GM21723 (cell line): ENCODE results near the gene TAS2R31.
A peak's percentile ranks its signal among the peaks of the same experiment; 100 is the strongest.
"Not testable (repeated sequence)": the region's sequence is repeated elsewhere in the genome, so short reads cannot be mapped to it uniquely, and the experiment has no call there.

ENCODE experiments used
- ATAC-seq: cut with Tn5 transposase; IDR thresholded peaks from one replicate; pipeline ENCODE4 v1.9.1; 2021; ENCODE audit warnings: mild to moderate bottlenecking, moderate library complexity; ENCODE audit not compliant: unreplicated experiment

The TAS2R31 gene, protein sequence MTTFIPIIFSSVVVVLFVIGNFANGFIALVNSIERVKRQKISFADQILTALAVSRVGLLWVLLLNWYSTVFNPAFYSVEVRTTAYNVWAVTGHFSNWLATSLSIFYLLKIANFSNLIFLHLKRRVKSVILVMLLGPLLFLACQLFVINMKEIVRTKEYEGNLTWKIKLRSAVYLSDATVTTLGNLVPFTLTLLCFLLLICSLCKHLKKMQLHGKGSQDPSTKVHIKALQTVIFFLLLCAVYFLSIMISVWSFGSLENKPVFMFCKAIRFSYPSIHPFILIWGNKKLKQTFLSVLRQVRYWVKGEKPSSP

DNA sequence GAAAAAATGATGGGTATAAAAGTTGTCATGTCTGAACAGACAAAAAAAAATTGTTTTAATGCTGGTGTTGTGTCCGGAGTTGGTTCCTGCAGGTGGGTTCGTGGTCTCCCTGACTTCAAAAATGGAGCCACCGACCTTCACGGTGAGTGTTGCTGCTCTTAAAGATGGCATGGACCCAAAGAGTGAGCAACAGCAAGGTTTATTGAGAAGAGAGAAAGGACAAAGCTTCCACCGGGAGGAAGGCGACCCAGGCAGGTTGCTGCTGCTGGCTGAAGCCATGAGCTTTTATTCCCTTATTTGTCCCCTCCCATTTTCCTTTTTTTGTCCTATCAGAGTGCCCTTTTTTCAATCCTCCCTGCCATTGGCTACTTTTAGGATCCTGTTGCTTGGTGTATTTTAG, at the start of gene TAS2R31:
Gene TAS2R31 (minus strand): TSS at position 101 of the 400 bp plus-strand sequence. CDS start 72 bp downstream, at position 29.
- no peak for ATAC-seq

- ATAC-seq, result no peak
Observed at GRCh38 chr12:11078246-11078645, 47.0 kb upstream of the TAS2R31 start.

DNA sequence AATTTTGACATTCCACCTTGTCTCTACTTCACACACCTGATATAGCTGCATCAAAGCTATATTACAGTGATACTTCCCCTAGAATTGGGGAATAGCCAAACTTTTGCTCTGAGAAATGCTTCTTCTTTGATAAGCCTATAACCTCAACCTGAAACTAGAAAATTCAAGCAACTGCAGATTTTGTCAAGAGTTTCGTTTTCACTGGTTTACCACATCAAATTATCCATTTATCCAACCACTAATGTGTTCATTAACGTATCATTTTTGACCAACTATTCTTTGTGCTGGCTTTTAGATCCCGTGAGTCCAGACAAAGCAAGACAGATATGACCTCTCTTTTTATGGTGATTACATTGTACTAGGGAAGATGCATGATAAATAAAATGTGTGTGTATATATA, 44.4 kb upstream of the TAS2R31 start:
- peak; percentile 44 for ATAC-seq

GRCh38 chr12:11071414-11071813, 40.2 kb upstream of the TAS2R31 start:
- no peak for ATAC-seq

GRCh38 chr12:11070999-11071398, 39.8 kb upstream of the TAS2R31 start:
- no peak for ATAC-seq

DNA sequence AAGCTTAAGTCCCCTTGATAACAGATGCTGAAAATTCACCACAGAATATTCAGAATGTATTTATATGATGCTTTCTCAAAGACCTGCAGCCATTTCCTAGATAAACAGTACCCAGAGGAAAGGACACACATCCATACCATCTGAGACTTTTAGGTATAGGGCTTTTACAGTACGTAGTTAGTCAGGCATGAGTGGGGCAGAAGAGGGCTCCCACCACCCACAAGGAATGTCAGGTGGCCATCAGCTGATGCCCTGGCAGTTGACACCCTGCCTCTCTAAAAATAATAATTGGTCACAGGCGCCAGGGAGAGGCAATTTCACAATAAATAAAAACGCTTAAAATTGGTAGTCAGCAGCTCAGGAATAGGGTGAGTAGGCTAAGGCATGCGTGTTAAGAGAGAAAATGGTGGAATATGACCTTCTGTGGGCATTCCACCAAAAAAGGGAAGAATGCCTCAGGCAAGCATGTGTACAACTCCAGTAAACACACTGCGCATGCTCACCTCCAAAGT, 38.7 kb upstream of the TAS2R31 start:
- no peak for ATAC-seq

DNA sequence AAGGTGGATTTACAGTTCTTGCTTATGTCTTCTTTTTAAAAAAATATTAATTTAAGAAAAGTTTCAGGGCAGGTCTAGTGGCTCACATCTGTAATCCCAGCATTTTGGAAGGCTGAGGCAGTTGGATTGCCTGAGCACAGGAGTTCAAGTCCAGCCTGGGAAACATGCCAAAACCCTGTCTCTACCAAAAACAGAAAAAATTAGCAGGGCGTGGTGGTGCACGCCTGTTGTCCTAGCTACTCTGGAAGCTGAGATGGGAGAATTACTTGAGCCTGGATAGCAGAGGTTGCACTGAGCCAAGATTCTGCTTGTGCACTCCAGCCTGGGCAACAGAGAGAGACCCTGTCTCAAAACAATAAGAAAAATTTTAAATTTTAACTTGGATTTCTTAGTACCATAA, 36.3 kb upstream of the TAS2R31 start:
- no peak for ATAC-seq

DNA sequence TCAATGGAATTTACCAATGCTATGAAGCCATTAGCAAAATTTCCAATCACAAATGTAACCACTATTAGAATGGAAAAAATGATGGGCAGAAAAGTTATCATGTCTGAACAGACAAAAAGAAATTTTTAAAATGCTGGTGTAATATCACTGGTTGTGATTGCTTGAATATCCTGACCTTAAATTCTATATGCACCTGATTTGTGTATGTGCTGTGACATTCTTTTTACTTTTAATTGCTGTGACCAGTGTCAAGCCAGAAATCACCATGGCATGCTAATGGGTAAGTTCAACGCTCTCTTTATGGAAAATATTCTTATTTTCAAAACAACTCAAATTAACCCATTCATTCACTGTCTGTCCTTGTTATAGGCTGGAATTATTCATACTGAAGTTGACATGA, 31.0 kb upstream of the TAS2R31 start, which contains the start of gene TAS2R46:
Gene TAS2R46 (minus strand): TSS at position 101 of the 400 bp plus-strand sequence. CDS start 0 bp downstream, at position 101.
- ATAC-seq, result not testable (repeated sequence)

- ATAC-seq, result no peak
Observed at GRCh38 chr12:11059784-11060183, 28.6 kb upstream of the TAS2R31 start.

GRCh38 chr12:11059041-11059440, 27.8 kb upstream of the TAS2R31 start:
- no peak for ATAC-seq

- no peak for ATAC-seq
Observed at GRCh38 chr12:11055306-11055705, 24.1 kb upstream of the TAS2R31 start.

GRCh38 chr12:11049806-11050531, 18.8 kb upstream of the TAS2R31 start:
- not testable (repeated sequence) for ATAC-seq

DNA sequence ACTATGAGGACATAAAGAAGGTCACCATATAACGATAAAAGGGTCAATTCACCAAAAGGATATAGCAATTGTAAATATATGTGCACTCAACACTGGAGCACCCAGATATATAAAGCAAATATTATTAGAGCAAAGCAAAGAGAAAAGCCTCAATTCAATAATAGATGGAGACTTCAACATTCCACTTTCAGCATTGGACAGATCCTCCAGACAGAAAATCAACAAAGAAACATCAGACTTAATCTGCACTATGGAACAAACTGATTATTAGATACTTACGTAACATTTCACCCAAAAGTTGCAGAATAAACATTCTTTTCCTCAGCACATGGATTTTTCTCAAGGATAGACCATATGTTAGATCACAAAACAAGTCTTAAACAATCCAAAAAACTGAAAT, 10.2 kb upstream of the TAS2R31 start:
- ATAC-seq, result not testable (repeated sequence)

DNA sequence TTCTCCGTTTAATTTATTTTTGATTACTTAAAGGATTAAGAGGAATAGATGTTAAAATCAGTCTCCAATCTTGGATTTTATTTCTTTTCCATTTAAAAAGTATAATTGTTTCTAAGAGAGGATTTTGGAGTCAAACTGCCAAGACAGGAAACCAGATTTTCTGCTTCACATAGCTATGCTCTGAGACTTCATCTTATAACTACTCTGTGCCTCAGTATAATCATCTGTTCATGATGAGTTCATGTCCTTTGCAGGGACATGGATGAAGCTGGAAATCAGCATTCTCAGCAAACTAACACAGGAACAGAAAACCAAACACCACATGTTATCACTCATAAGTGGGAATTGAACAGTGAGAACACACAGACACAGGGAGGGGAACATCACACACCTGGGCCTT, 9.0 kb upstream of the TAS2R31 start:
- no peak for ATAC-seq

GRCh38 chr12:11039171-11039570, 8.0 kb upstream of the TAS2R31 start:
- no peak for ATAC-seq

- ATAC-seq, result not testable (repeated sequence)
Observed at GRCh38 chr12:11033959-11034358, 2.8 kb upstream of the TAS2R31 start.

- no peak for ATAC-seq
Observed at GRCh38 chr12:11026118-11026517, 5.1 kb downstream of the TAS2R31 start.

DNA sequence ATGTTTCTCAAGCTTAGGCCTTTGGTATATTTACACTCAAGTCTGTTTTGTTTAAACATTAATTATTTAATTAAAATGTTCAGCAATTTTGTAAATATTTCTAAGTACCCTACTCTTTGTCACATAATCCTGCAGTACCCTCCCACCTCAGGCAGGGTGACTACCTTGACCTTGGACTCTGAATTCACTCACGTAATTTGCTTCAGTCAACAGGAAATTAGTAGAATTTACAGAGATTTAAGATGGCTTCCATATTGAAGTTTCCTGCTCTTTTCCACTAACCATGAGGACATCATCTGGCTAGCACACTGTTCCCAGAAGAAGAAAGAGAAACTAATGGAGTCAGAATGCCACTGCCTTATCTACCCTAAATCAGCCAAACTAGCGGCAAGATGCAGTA, 7.8 kb downstream of the TAS2R31 start:
- ATAC-seq, result no peak

DNA sequence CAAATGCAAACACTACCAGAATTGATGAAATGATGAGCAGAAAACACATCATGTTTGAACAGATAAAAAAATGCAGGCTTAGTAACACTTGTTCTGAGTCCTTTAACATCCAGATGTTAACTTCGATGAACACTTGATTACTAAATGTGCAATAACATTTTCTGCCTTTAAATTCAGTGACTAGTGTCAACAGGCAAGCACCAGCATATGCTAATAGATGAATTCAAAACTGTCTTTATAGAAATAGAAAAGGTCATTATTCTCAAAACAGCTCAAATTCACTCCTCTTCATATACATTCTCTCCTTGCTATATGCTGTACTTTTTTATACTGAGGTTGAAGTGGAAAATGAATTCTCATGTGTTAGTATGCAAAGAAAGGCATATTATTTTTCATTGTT, 8.7 kb downstream of the TAS2R31 start, which contains the start of gene TAS2R19:
Gene TAS2R19 (minus strand): TSS at position 101 of the 400 bp plus-strand sequence. CDS start 49 bp downstream, at position 52.
- no peak for ATAC-seq

DNA sequence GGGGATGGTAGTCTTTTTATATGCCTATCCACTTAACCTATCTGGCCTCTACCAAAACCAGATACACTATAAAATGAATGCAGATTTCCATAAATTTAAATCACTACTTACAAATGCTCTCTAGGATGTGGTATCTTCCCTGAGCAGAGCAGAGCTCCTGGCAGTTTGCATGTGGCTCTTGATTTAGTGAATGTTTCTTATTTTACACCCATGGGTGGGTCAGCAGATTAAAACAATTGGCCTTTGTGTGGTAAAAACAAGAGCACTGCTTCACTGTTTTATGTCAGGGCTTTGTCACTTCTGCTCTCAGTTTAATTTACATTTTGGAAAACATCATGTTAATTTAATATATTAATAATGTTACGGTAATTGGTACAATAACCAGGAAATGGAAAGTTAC, 14.3 kb downstream of the TAS2R31 start:
- no peak for ATAC-seq

DNA sequence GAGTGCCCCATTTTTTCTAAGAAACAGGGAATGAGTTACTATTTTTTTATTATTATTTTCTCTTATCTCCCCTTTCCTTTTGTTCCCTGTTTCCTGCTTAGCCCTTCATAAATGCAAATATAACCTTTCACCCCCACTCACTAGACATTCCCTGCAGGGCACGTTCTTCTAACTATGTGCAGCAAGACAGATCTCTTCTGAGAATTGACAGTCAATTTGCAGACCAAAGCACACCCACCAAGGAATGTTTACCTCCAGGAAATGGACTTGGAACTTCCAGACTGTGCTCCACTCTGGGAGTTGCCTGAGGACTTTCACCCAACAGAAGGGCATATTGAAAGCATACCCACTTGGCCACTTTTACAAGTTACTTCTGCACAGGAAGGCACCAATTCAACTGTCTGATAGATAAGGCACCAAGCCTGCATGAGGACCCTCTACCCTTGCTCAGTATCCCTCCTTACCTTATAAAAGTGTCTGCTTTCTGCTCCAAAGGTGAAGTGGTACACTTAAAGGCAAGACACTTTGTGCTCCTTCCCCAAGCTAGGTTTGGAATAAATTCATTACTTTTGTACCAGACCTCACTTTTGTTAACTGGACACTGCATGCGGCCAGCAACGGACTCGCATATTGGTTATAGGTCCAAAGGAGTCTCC, 15.3 kb downstream of the TAS2R31 start:
- ATAC-seq, result no peak
